Urothelium cell line (cell line): Measurements from ENCODE around the gene CEP72.

ENCODE experiments used
- DNase-seq: peaks from one replicate; pipeline ENCODE4 v3.0.0; 2011; ENCODE audit warnings: low spot score, mixed read lengths
- FAIRE-seq: peaks from 2 replicates; lab custom pipeline; 2011; peaks lifted over from hg19 to GRCh38; lab: Jason Lieb, UNC

Gene CEP72

GRCh38 chr5:651296-652022 is 39.3 kb downstream of the CEP72 start:
- FAIRE-seq: no peak
- no peak for DNase-seq

GRCh38 chr5:652023-652515 is 39.9 kb downstream of the CEP72 start:
- FAIRE-seq: no peak
- no peak for DNase-seq

- DNase-seq (no peak), FAIRE-seq (no peak)
Observed at GRCh38 chr5:652773-653350, 40.7 kb downstream of the CEP72 start.

- FAIRE-seq (peak; percentile 82), DNase-seq (no peak)
Observed at GRCh38 chr5:654071-654778, 42.1 kb downstream of the CEP72 start.

GRCh38 chr5:655406-655805 is 43.3 kb downstream of the CEP72 start:
- FAIRE-seq (no peak), DNase-seq (no peak)

- FAIRE-seq (no peak), DNase-seq (no peak)
Observed at GRCh38 chr5:657570-657969, 45.4 kb downstream of the CEP72 start.

GRCh38 chr5:658103-658502 is 46.0 kb downstream of the CEP72 start:
- DNase-seq: no peak
- FAIRE-seq: no peak

GRCh38 chr5:659496-660263 is 47.5 kb downstream of the CEP72 start:
- DNase-seq (no peak), FAIRE-seq (no peak)

GRCh38 chr5:660491-661030 is 48.4 kb downstream of the CEP72 start:
- DNase-seq (no peak), FAIRE-seq (no peak)

- DNase-seq: no peak
- peak; percentile 5 for FAIRE-seq
Observed at GRCh38 chr5:661891-662750, 50.0 kb downstream of the CEP72 start.

GRCh38 chr5:662751-663435 is 50.8 kb downstream of the CEP72 start:
- DNase-seq (no peak), FAIRE-seq (no peak)

GRCh38 chr5:663436-664342 is 51.5 kb downstream of the CEP72 start:
- DNase-seq: no peak
- no peak for FAIRE-seq

GRCh38 chr5:664343-664993 is 52.3 kb downstream of the CEP72 start:
- FAIRE-seq (no peak), DNase-seq (no peak)

- FAIRE-seq: no peak
- DNase-seq: no peak
Observed at GRCh38 chr5:664994-665360, 52.8 kb downstream of the CEP72 start.

GRCh38 chr5:665541-665955 is 53.4 kb downstream of the CEP72 start:
- FAIRE-seq (no peak), DNase-seq (peak; percentile 65)

GRCh38 chr5:665956-666711 is 54.0 kb downstream of the CEP72 start:
- DNase-seq (no peak), FAIRE-seq (no peak)

- FAIRE-seq: no peak
- no peak for DNase-seq
Observed at GRCh38 chr5:666816-667498, 54.8 kb downstream of the CEP72 start.
